ENCODE measurements around the gene SCAMP2. TPM values are rescaled to one million over a fixed set of nuclear protein-coding genes. Genes with fewer than 3 reads are reported as not detected.

SCAMP2 gene
- total and polyA plus RNA-seq, 4 donors = 21.7 to 42.5 (median 29.1) TPM

DNA sequence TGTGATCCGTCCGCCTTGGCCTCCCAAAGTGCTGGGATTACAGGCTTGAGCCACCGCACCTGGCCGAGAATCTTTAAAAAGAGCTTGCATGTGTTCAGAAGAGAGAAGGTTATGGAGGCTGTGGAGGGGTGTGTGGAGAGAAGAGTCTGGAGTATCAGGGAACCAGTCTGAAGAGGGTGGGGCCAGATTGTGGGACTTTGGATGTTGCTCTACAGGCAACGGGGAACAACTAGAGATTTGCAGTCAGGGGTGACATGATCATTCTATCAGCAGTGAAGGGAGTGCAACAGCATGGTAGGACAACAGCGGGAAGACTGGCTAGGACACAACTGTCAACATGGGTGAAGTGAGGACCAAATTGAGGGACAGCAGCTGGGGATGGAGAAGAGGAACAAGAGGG is 8.9 kb downstream of the SCAMP2 start:
- no peak for DNase-seq (ENCODE audit: low spot score)
- Histone ChIP-seq H3K36me3 (ENCODE audit: control insufficient read depth in 4 of 4, insufficient read depth in 3 of 4, low read depth in 1 of 4, low read length in 3 of 4) (peaks cover 0 to 2% (median 0%) of the 10 kb centered on the region in 4 donors), H3K9me3 (ENCODE audit: control insufficient read depth in 4 of 4, low read length in 3 of 4) (no peaks in the 10 kb centered on the region), H3K4me3 (ENCODE audit: low read depth in 1 of 3, low read length in 3 of 3) (no peak overlapping the region), H3K27me3 (ENCODE audit: control insufficient read depth in 4 of 4, insufficient read depth in 4 of 4, low read length in 3 of 4) (no peaks in the 10 kb centered on the region), H3K27ac (ENCODE audit: low read depth in 1 of 2, low read length in 2 of 2) (no peak overlapping the region), H3K9ac (ENCODE audit: low read depth in 1 of 2, low read length in 2 of 2) (no peak overlapping the region), H3K4me1 (ENCODE audit: control insufficient read depth in 4 of 4, insufficient read depth in 4 of 4, low read length in 3 of 4) (peaks cover 16 to 25% (median 20%) of the 10 kb centered on the region in 4 donors)
- TF ChIP-seq RAD21 (IDR thresholded peaks at IDR 0.05) (no peak), GABPA (IDR thresholded peaks at IDR 0.05 in 1 of 2, conservative IDR thresholded peaks at IDR 0.05 in 1 of 2) (no peak), TAF1 (conservative IDR thresholded peaks at IDR 0.05) (no peak), FOXA2 (IDR thresholded peaks at IDR 0.05) (no peak), YY1 (IDR thresholded peaks at IDR 0.05) (no peak), EGR1 (IDR thresholded peaks at IDR 0.05; ENCODE audit: low read depth in 2 of 2) (no peak)
- TF ChIP-seq, protein P1, sequence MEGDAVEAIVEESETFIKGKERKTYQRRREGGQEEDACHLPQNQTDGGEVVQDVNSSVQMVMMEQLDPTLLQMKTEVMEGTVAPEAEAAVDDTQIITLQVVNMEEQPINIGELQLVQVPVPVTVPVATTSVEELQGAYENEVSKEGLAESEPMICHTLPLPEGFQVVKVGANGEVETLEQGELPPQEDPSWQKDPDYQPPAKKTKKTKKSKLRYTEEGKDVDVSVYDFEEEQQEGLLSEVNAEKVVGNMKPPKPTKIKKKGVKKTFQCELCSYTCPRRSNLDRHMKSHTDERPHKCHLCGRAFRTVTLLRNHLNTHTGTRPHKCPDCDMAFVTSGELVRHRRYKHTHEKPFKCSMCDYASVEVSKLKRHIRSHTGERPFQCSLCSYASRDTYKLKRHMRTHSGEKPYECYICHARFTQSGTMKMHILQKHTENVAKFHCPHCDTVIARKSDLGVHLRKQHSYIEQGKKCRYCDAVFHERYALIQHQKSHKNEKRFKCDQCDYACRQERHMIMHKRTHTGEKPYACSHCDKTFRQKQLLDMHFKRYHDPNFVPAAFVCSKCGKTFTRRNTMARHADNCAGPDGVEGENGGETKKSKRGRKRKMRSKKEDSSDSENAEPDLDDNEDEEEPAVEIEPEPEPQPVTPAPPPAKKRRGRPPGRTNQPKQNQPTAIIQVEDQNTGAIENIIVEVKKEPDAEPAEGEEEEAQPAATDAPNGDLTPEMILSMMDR (IDR thresholded peaks at IDR 0.05; ENCODE audit: low read depth, low read length, missing input control) = no peak
- TF ChIP-seq, protein P2, sequence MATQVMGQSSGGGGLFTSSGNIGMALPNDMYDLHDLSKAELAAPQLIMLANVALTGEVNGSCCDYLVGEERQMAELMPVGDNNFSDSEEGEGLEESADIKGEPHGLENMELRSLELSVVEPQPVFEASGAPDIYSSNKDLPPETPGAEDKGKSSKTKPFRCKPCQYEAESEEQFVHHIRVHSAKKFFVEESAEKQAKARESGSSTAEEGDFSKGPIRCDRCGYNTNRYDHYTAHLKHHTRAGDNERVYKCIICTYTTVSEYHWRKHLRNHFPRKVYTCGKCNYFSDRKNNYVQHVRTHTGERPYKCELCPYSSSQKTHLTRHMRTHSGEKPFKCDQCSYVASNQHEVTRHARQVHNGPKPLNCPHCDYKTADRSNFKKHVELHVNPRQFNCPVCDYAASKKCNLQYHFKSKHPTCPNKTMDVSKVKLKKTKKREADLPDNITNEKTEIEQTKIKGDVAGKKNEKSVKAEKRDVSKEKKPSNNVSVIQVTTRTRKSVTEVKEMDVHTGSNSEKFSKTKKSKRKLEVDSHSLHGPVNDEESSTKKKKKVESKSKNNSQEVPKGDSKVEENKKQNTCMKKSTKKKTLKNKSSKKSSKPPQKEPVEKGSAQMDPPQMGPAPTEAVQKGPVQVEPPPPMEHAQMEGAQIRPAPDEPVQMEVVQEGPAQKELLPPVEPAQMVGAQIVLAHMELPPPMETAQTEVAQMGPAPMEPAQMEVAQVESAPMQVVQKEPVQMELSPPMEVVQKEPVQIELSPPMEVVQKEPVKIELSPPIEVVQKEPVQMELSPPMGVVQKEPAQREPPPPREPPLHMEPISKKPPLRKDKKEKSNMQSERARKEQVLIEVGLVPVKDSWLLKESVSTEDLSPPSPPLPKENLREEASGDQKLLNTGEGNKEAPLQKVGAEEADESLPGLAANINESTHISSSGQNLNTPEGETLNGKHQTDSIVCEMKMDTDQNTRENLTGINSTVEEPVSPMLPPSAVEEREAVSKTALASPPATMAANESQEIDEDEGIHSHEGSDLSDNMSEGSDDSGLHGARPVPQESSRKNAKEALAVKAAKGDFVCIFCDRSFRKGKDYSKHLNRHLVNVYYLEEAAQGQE (IDR thresholded peaks at IDR 0.05) = no peak
- TF ChIP-seq, protein P3, sequence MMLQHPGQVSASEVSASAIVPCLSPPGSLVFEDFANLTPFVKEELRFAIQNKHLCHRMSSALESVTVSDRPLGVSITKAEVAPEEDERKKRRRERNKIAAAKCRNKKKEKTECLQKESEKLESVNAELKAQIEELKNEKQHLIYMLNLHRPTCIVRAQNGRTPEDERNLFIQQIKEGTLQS (IDR thresholded peaks at IDR 0.05) = no peak
- WGBS = 81% methylated on average over 6 of the region's 6 CpGs

DNA sequence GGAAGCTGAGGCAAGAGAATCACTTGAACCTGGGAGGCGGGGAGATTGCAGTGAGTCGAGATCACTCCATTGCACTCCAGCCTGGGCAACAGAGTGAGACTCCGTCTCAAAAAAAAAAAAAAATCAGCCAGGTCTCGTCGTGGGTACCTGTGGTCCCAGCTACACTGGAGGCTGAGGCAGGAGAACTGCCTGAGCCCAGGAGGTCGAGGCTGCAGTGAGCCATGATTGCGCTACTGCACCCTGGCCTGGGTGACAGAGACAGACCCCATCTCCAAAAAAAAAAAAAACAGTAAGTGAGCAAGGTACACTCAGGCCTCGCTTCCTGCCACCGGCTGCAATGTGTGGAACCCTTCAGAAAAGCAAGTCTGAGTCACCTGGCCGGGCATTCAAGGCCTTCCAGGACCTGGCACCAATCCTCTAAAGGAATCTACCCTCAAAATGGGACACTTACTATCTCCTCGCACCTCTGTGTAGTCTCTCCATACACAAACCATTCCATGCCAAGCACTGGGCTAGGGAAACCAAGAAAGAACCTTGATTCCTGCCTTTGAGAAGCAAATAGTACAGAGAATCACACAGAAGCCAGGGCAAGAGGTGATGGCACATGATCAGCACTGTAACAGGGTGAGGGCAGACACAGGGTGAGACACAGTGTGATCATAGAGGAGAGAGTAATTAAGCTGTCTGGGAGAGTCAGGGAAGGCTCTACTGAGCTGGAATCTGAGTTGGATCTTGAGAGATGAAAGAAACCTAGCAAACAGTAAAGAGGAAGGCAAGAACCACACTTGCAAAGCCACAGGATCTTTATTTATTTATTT is 9.7 kb downstream of the SCAMP2 start:
- no peak overlapping the region for H3K9ac ChIP-seq (ENCODE audit: low read depth in 1 of 2, low read length in 2 of 2)
- H3K36me3 ChIP-seq (ENCODE audit: control insufficient read depth in 4 of 4, insufficient read depth in 3 of 4, low read depth in 1 of 4, low read length in 3 of 4) = peaks cover 0 to 2% (median 0%) of the 10 kb centered on the region in 4 donors
- H3K9me3 ChIP-seq (ENCODE audit: control insufficient read depth in 4 of 4, low read length in 3 of 4) = no peaks in the 10 kb centered on the region
- no peak for TF ChIP-seq SP1 (IDR thresholded peaks at IDR 0.05)
- TF ChIP-seq, protein P2 (IDR thresholded peaks at IDR 0.05) = no peak
- TF ChIP-seq, protein P3 (IDR thresholded peaks at IDR 0.05) = no peak
- TF ChIP-seq, protein P1 (IDR thresholded peaks at IDR 0.05; ENCODE audit: low read depth, low read length, missing input control) = no peak
- TF ChIP-seq, protein P4, sequence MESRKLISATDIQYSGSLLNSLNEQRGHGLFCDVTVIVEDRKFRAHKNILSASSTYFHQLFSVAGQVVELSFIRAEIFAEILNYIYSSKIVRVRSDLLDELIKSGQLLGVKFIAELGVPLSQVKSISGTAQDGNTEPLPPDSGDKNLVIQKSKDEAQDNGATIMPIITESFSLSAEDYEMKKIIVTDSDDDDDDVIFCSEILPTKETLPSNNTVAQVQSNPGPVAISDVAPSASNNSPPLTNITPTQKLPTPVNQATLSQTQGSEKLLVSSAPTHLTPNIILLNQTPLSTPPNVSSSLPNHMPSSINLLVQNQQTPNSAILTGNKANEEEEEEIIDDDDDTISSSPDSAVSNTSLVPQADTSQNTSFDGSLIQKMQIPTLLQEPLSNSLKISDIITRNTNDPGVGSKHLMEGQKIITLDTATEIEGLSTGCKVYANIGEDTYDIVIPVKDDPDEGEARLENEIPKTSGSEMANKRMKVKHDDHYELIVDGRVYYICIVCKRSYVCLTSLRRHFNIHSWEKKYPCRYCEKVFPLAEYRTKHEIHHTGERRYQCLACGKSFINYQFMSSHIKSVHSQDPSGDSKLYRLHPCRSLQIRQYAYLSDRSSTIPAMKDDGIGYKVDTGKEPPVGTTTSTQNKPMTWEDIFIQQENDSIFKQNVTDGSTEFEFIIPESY (IDR thresholded peaks at IDR 0.05) = no peak
- no peaks in the 10 kb centered on the region for H3K27me3 ChIP-seq (ENCODE audit: control insufficient read depth in 4 of 4, insufficient read depth in 4 of 4, low read length in 3 of 4)
- DNase-seq (ENCODE audit: low spot score) = no peak
- WGBS = 82% methylated on average over 11 of the region's 11 CpGs
- no peak overlapping the region for H3K4me3 ChIP-seq (ENCODE audit: low read depth in 1 of 3, low read length in 3 of 3)
- H3K27ac ChIP-seq (ENCODE audit: low read depth in 1 of 2, low read length in 2 of 2) = no peak overlapping the region
- H3K4me1 ChIP-seq (ENCODE audit: control insufficient read depth in 4 of 4, insufficient read depth in 4 of 4, low read length in 3 of 4) = peaks cover 14 to 21% (median 18%) of the 10 kb centered on the region in 4 donors

All from liver (tissue), 9 donors.